Measurements from ENCODE around the gene MDM1.

GRCh38 chr12:68370667-68371066 is 38.5 kb upstream of the MDM1 start:
- TF ChIP-seq CTCF (IDR thresholded peaks at IDR 0.05): no peak
- TF ChIP-seq POLR2A (IDR thresholded peaks at IDR 0.05): no peak

Measured in stomach (tissue), 4 donors.